T follicular helper cell (primary cell): ENCODE measurements around the gene CRB3.

ENCODE experiments used
- DNase-seq: peaks from one replicate; pipeline ENCODE4 v3.0.0-alpha.2; 2020; ENCODE audit warnings: low read depth

CRB3 gene

DNA sequence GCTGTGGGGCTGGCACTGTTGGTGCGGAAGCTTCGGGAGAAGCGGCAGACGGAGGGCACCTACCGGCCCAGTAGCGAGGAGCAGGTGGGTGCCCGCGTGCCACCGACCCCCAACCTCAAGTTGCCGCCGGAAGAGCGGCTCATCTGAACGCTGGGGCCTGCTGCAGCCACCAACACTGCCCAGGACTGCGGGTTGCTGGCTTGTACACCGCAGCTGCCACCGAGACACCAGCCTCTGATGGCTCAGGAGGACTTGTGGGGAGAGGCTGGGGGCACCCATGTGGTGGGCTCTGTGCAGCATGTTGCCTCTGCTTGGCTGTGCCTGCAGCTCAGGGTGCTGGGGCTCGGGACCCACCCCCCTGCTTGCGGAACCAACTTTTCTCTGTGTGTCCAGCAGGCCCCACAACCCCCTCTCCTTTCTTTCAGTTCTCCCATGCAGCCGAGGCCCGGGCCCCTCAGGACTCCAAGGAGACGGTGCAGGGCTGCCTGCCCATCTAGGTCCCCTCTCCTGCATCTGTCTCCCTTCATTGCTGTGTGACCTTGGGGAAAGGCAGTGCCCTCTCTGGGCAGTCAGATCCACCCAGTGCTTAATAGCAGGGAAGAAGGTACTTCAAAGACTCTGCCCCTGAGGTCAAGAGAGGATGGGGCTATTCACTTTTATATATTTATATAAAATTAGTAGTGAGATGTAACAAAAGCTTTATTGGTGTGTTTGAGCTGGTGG, 2.6 kb downstream of the CRB3 start:
- DNase-seq = no peak

GRCh38 chr19:6467384-6467783, 3.3 kb downstream of the CRB3 start:
- DNase-seq = no peak

DNA sequence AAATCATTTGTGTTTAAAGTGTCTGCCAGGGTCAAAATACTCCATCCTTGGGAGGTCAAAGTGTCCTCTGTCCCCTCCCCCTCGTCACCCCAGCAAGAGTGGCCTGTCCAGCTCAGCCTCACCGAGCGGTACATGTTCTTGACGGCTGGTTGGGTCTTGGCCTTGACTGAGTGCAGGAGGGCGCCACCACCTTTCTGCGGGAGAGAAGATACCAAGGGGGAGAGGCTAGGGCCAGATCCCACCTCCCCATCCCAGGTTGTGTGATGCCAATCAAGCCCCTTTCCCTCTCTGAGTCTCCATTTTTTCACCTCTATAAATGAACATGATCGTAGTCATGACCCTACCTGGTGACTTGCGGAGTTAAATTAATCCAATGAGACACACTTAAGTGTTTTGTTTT, 6.1 kb downstream of the CRB3 start:
- DNase-seq = no peak

DNA sequence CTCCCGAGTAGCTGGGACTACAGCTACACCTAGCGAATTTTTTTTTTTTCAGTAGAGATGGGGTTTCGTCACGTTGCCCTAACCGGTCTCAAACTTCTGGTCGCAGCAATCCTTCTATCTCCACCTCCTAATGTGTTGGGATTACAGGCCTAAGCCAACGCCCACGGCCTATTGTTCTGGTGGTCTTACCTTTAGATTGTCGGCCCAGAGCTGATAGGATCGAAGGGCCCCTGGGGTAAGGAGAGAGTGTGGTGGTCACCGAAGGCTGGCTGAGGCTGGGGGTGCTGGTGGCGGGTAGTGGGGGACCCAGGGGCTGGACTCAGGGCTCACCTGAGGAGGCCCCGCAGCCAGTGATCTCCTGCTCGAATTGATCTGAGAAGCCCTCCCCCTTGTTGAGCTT, 7.0 kb downstream of the CRB3 start:
- no peak for DNase-seq

DNA sequence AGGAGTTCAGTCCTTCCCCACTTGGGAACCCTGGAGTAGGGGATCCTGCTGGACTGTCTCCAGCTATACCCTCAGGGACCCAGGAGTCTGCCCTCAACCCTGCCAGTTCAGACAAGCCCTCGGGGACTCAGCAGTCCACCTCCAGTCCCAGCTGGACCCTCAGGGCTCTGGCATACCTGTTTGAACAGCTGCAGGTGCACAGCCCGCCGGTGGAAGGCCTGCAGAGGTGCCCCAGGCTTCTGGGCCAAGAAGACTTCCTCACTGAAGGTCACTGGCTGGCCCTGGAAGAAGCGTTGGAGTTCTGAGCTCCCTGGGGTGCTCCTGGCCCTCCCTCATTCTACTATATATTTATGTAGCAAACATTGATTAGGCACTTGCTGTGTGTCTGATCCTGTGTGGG, 8.6 kb downstream of the CRB3 start:
- no peak for DNase-seq

DNA sequence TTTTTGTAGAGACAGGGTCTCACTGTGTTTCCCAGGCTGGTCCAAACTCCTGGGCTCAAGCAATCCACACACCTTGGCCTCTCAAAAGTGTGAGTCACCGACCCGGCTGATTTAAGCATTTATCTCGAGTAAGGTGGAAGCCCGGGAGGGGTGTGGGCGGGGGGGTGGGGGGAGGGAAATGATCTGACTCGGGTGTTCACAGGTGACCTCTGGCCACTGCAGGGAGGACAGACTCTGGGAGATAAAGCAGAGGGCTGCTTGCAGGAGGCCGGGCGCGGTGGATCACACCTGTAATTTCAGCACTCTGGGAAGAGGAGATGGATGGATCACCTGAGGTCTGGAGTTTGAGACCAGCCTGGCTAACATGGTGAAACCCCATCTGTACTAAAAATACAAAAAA, 9.6 kb downstream of the CRB3 start:
- DNase-seq = no peak

- DNase-seq = no peak
Measured at GRCh38 chr19:6475321-6476108, 11.4 kb downstream of the CRB3 start.

DNA sequence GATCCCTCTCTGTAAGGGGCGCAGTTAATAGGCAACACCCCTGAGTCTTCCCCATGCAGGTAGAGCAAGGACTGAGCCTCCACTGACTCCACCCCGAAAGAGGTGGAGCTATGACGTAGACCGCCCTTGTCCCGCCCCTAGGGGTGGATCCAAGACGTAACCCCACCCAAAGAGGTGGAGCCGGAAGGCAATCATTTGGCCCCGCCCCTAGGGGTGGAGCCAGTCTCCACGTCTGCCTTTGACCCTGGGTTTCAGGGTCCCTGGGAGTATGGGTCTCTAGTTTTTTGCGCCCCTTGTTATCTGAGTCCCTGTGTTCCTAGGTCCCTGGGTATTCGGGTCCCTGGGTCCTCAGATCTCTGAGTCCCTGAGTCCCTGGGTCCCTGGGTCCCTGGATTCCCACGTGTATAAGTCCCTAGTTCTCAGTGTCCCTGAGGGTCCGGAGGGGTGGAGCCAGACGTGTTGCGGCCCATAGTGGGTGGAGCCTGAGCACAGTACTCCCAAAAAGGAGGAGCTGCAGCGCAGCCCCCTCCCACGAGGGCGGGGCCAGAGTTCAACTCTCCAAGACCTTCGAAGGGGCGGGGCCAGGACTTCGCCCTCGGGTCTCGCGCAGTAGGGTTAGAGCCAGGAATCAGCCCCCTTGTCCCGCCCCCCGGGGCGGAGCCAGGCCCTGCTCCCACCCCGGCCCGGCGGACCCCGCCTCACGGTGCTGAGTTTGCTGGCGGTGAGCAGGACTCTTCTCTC, 12.3 kb downstream of the CRB3 start:
- peak; percentile 66 for DNase-seq

- DNase-seq = no peak
Measured at GRCh38 chr19:6476896-6477431, 12.9 kb downstream of the CRB3 start.

GRCh38 chr19:6478815-6479214, 14.7 kb downstream of the CRB3 start:
- no peak for DNase-seq

DNA sequence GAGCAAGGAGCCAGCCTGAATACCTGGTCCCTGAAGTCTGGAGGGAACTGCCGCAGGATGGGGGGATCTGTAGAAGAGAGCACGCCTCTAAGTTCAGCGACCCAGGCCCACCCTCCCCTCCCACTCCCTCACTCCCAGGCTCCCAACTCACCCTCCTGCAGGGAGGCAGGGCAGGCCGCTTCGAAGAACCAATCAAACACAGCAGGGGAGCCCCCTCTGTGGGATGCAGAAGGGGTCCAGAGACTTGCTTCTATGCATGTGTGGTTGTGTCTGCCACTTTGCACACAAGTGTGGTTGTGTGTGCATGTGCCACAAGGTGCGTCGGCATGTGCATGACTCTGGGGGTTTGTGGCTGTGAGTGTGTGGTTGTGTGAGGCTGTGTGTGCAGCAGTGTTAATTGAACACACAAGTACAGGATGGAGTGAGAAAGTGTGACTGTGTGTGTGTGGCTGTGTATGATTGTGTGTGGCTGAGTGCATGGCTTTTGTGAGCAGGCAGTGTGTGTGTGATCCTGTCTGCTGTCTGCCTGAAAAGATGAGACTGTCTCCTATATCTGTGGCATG, 15.8 kb downstream of the CRB3 start:
- no peak for DNase-seq

- DNase-seq = no peak
Measured at GRCh38 chr19:6480848-6481415, 16.9 kb downstream of the CRB3 start.

DNA sequence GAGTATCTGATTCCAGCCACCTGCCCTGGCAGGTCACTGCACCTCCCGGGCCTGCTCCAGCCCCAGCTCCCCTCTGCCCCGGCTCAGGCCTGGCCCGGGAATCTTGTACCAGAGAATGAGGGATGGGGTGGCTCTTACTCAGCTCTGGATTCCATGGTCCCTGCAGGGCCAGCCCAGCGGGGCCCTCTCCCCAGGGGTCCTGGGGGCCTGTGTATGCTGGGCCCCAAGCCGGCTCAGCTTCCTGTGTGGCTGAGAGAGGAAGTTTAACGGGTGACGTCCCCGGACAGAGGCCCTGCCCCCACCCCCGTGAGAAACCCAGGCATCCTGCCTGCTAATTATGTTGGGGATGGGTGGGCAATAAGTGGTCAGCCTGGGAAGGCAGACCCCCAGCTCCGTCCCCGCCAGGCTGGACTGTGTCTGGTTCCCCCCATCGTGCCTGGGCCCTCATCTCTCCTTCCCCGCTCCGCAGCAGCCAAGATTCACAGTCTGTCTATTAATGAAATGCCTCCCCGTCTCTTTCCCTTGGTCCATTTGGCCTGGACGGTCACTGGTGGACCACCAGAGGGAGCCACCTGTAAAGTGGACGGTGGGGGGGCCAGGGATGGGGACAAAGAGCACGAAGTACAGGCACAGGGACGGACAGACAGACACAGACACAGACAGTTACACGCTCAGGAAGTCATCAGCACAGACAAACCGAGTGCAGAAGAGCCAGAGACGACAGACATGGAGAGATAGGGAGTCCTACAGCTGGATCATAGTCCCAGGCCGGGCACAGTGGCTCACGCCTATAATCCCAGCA, 17.7 kb downstream of the CRB3 start, which contains the start of gene DENND1C:
TSS of gene DENND1C (minus strand) at position 247 of the 802 bp plus-strand sequence. CDS start at position 155, 92 bp downstream.
- DNase-seq = peak; percentile 37

- no peak for DNase-seq
Measured at GRCh38 chr19:6482343-6482686, 18.2 kb downstream of the CRB3 start.

DNA sequence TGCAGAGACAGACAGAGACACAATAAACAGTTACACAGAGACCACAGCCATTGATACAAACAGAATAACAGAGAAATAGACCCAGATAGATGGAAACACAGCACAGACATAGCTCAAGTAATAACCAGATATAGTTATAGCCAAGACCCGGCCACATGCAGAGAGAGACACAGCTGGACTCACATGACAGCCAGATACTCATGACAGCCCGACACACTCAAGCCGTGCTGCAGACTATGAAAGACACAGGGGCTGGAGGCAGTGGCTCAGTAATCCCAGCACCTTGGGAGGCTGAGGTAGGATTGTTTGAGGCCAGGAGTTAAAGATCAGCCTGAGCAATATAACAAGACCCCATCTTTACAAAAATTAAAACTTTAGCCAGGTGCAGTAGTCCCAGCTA, 19.2 kb downstream of the CRB3 start:
- DNase-seq = no peak

DNA sequence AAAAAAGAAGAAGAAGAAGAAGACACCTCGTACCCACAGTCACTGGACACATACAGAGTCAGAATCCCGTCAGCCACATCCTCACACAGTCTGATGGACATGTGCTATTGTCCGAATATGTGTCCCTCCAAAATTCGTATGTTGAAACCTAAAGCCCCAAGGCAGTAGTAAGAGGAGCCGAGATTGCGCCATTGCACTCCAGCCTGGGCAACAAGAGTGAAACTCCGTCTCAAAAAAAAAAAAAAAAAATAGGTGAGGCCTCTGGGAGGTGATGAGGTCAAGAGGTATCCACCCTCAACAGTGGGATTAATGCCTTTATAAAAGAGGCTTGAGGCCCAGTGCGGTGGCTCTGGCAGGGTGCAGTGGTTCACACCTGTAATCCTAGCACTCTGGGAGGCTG, 20.2 kb downstream of the CRB3 start:
- DNase-seq = no peak

DNA sequence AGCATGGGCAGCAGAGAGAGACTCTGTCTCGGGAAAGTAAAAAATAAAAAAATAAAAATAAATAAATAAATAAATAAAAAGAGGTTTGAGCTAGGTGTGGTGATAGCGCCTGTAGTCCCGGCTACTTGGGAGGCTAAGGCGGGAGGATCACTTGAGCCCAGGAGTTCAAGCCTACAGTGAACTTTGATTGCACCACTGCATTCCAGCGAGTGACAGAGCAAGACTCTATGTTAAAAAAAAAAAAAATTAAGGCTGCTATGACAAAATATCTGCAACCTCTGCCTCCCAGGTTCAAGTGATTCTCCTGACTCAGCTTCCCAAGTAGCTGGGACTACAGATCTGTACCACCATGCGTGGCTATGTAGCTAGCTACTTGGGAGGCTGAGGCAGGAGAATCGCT, 20.8 kb downstream of the CRB3 start:
- no peak for DNase-seq

GRCh38 chr19:6489278-6490061, 25.4 kb downstream of the CRB3 start:
- DNase-seq = no peak

DNA sequence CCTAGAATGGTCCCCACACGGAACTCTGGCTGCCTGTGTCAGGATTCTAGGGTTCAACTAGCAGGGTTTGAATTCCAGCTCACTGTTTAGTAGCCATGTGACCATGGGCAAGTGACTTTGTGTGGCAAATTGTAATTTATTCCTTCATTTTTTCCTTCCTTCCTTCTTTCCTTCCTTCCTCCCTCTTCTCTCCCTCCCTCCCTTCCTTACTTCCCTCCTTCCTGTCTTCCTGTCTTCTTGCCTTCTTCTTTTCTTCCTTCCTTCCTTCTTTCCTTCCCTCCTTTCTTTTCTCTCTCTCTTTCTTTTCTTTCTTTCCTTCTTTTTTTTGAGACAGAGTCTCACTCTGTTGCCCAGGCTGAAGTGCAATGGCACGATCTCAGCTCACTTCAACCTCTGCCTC, 26.1 kb downstream of the CRB3 start:
- DNase-seq = no peak
